SK-N-MC (cell line): ENCODE measurements around the gene GUCY1A1.
A peak's percentile ranks its signal among the peaks of the same experiment; 100 is the strongest.

Experiments
- DNase-seq: peaks from one replicate; pipeline ENCODE4 v3.0.0-alpha.2; 2011; ENCODE audit warnings: low read depth, low spot score
- H3K27ac ChIP-seq: fragments of 200-600 bp; sonication (generic); 2 replicates; pipeline ENCODE4 v1.5.1; 2016; ENCODE audit warnings: mixed run types
- H3K36me3 ChIP-seq: fragments of 200-600 bp; sonication (generic); 2 replicates; pipeline ENCODE4 v1.6.1; 2017; ENCODE audit warnings: antibody characterized with exemption, low read length, mixed read lengths; ENCODE audit not compliant: insufficient read depth
- H3K4me3 ChIP-seq: fragments of 200-600 bp; sonication (generic); 2 replicates; pipeline ENCODE4 v1.5.1; 2016
- H3K9ac ChIP-seq: fragments of 200-600 bp; sonication (generic); 2 replicates; pipeline ENCODE4 v1.8.0; 2017; ENCODE audit warnings: mixed run types, mixed read lengths; ENCODE audit not compliant: insufficient read length
- H3K9me3 ChIP-seq: fragments of 200-600 bp; sonication (generic); 2 replicates; pipeline ENCODE4 v1.6.1; 2017; ENCODE audit warnings: low read depth, mild to moderate bottlenecking, antibody characterized with exemption, low read length, moderate library complexity, mixed read lengths
- EZH2 ChIP-seq: fragments of 200-600 bp; sonication (generic); IDR thresholded peaks from one replicate; pipeline ENCODE4 v1.6.1; 2017; ENCODE audit warnings: antibody characterized with exemption
- FOXP2 ChIP-seq: optimal IDR thresholded peaks from 2 replicates; pipeline ENCODE3; 2011; ENCODE audit warnings: mild to moderate bottlenecking, moderate library complexity; ENCODE audit not compliant: insufficient read depth; ENCODE audit errors: extremely low read length, control extremely low read depth
- POLR2AphosphoS5 ChIP-seq: IDR thresholded peaks from 2 replicates; pipeline ENCODE4 v1.6.1; 2012; ENCODE audit warnings: mild to moderate bottlenecking, low read depth, low read length, borderline replicate concordance

The GUCY1A1 gene

DNA sequence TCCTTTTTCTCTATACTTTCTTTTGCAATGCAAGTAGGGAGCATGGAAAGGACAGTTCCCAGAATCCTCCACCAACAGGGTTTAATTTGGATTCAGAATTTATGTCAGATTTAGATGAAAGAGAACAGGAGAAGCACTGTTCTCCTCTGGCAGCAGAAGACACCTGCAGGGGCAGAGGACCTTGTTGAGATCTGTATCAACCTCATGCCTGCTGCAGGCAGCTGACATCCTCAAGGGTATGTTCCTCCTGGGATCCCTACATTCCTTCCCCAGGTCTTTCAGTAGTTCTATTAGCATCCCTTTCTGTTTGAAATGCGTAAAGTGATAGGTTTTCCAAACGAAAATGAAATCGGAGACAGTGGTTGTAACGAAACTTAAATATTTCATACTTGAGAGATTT, 10.6 kb upstream of the GUCY1A1 start:
- H3K4me3 ChIP-seq, result no peak overlapping the region
- no peak overlapping the region for H3K27ac ChIP-seq
- H3K36me3 ChIP-seq, result no peaks in the 10 kb centered on the region
- H3K9me3 ChIP-seq, result no peaks in the 10 kb centered on the region
- TF ChIP-seq FOXP2, result no peak
- no peak for TF ChIP-seq POLR2AphosphoS5
- no peak for TF ChIP-seq EZH2
- DNase-seq, result no peak
- no peak overlapping the region for H3K9ac ChIP-seq

- TF ChIP-seq EZH2 (no peak), POLR2AphosphoS5 (no peak), FOXP2 (no peak)
- Histone ChIP-seq H3K27ac (no peak overlapping the region), H3K9me3 (no peaks in the 10 kb centered on the region), H3K36me3 (no peaks in the 10 kb centered on the region), H3K9ac (no peak overlapping the region), H3K4me3 (no peak overlapping the region)
- DNase-seq, result no peak
These were observed 9.5 kb upstream of the GUCY1A1 start for GRCh38 chr4:155657169-155657568.

- H3K4me3 ChIP-seq, result no peak overlapping the region
- TF ChIP-seq EZH2, result no peak
- TF ChIP-seq POLR2AphosphoS5, result no peak
- no peak for TF ChIP-seq FOXP2
- no peaks in the 10 kb centered on the region for H3K36me3 ChIP-seq
- no peak for DNase-seq
- no peak overlapping the region for H3K9ac ChIP-seq
- H3K9me3 ChIP-seq, result no peaks in the 10 kb centered on the region
- no peak overlapping the region for H3K27ac ChIP-seq
These were observed 8.5 kb upstream of the GUCY1A1 start for GRCh38 chr4:155657985-155658680.

- no peak overlapping the region for H3K9ac ChIP-seq
- no peaks in the 10 kb centered on the region for H3K36me3 ChIP-seq
- no peak for DNase-seq
- H3K9me3 ChIP-seq, result no peaks in the 10 kb centered on the region
- TF ChIP-seq EZH2, result no peak
- TF ChIP-seq FOXP2, result no peak
- TF ChIP-seq POLR2AphosphoS5, result no peak
- H3K27ac ChIP-seq, result no peak overlapping the region
- H3K4me3 ChIP-seq, result no peak overlapping the region
These were observed 8.0 kb upstream of the GUCY1A1 start for GRCh38 chr4:155658681-155659064.

GRCh38 chr4:155659176-155659575, 7.5 kb upstream of the GUCY1A1 start:
- no peak overlapping the region for H3K27ac ChIP-seq
- no peak overlapping the region for H3K9ac ChIP-seq
- no peak overlapping the region for H3K4me3 ChIP-seq
- no peak for TF ChIP-seq POLR2AphosphoS5
- no peak for TF ChIP-seq FOXP2
- no peak for TF ChIP-seq EZH2
- no peaks in the 10 kb centered on the region for H3K9me3 ChIP-seq
- no peaks in the 10 kb centered on the region for H3K36me3 ChIP-seq
- DNase-seq, result no peak

DNA sequence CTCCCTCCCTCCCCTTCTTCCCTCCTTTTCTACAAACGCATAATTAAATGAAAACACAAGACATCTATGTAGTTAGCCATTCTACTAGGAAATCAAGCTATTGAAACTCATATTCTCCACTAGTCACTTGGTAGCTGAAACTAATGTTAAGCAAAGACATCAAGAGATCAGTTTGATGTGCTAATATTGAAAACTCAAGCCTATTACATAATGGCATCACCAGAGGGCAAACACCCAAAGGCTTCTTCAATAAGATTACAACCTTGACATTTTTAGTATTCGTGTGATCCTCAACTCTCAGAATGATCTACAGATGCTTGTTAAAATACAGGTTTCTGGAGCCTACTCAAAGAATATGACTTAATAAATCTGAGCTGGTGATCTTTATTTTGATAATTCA, 6.2 kb upstream of the GUCY1A1 start:
- H3K27ac ChIP-seq, result no peak overlapping the region
- H3K9ac ChIP-seq, result no peak overlapping the region
- DNase-seq, result no peak
- no peaks in the 10 kb centered on the region for H3K9me3 ChIP-seq
- TF ChIP-seq EZH2 (no peak), POLR2AphosphoS5 (no peak), FOXP2 (no peak)
- no peaks in the 10 kb centered on the region for H3K36me3 ChIP-seq
- no peak overlapping the region for H3K4me3 ChIP-seq

- H3K4me3 ChIP-seq, result no peak overlapping the region
- H3K9ac ChIP-seq, result no peak overlapping the region
- TF ChIP-seq FOXP2 (no peak), POLR2AphosphoS5 (no peak), EZH2 (no peak)
- H3K36me3 ChIP-seq, result no peaks in the 10 kb centered on the region
- no peak for DNase-seq
- H3K9me3 ChIP-seq, result no peaks in the 10 kb centered on the region
- no peak overlapping the region for H3K27ac ChIP-seq
These were observed 1.6 kb upstream of the GUCY1A1 start for GRCh38 chr4:155665054-155665453.

- H3K9ac ChIP-seq, result peak overlapping the region; percentile 77
These were observed 547 bp downstream of the GUCY1A1 start for GRCh38 chr4:155667222-155667567.

More at GRCh38 chr4:155667222-155667567, 547 bp downstream of the GUCY1A1 start:
- TF ChIP-seq EZH2 (no peak), FOXP2 (no peak), POLR2AphosphoS5 (0 out of 2 replicates have a peak, but pooled peaks have one; percentile 19)
- Histone ChIP-seq H3K36me3 (no peaks in the 10 kb centered on the region), H3K4me3 (peak overlapping the region; percentile 83), H3K27ac (no peak overlapping the region), H3K9me3 (no peaks in the 10 kb centered on the region)
- no peak for DNase-seq
